Gastrocnemius medialis (tissue), 4 donors: ENCODE data around the gene PKD2L1. TPM values are rescaled to one million over a fixed set of nuclear protein-coding genes. Genes with fewer than 3 reads are reported as not detected.
A peak's percentile ranks its signal among the peaks of the same experiment; 100 is the strongest.

Experiments used
- ATAC-seq, 2 donors: fragments of 150-250 bp; one replicate each; pipeline ENCODE4 v1.9.1; 2016
- DNase-seq, 2 donors: peaks; one replicate each; pipeline ENCODE4 v3.0.0-alpha.2; 2019
- H3K27ac ChIP-seq, 4 donors: fragments of 200-600 bp; sonication (generic); 1 replicate in 1 of 4; 2 replicates in 3 of 4; pipeline ENCODE4 v1.5.1; 2016 to 2018; ENCODE audit warnings: mild to moderate bottlenecking in 2 of 4, moderate library complexity in 1 of 4
- H3K27me3 ChIP-seq, 3 donors: fragments of 200-600 bp; sonication (generic) in 2 of 3; 1 replicate in 1 of 3; 2 replicates in 2 of 3; pipeline versions ENCODE4 v1.5.1 to v1.6.0; 2016 to 2019; ENCODE audit warnings: mild to moderate bottlenecking in 1 of 3, moderate library complexity in 1 of 3
- H3K36me3 ChIP-seq, 2 donors: fragments of 200-600 bp; sonication (generic) in 1 of 2; one replicate each; pipeline ENCODE4 v1.5.1; 2017 to 2018
- H3K4me1 ChIP-seq, 2 donors: fragments of 200-600 bp; sonication (generic) in 1 of 2; one replicate each; pipeline ENCODE4 v1.5.1; 2016 to 2017; ENCODE audit warnings: mild to moderate bottlenecking in 2 of 2
- H3K4me3 ChIP-seq, 4 donors: fragments of 200-600 bp; sonication (generic) in 3 of 4; 1 replicate in 1 of 4; 2 replicates in 3 of 4; pipeline ENCODE4 v1.5.1; 2016 to 2019; ENCODE audit warnings: mild to moderate bottlenecking in 2 of 4
- H3K9me3 ChIP-seq, 3 donors: fragments of 200-600 bp; sonication (generic) in 2 of 3; 1 replicate in 1 of 3; 2 replicates in 2 of 3; pipeline ENCODE4 v1.5.1; 2016 to 2019
- CTCF ChIP-seq, 5 experiments: fragments of 450-650 bp in 3 of 5; fragments of 200-600 bp in 2 of 5; sonication (generic) in 2 of 5; IDR thresholded peaks in 4 of 5; conservative IDR thresholded peaks in 1 of 5; 1 replicate in 4 of 5; 2 replicates in 1 of 5; pipeline ENCODE4 v1.5.1; 2016 to 2019; ENCODE audit warnings: antibody characterized with exemption in 5 of 5, mild to moderate bottlenecking in 3 of 5, moderate library complexity in 3 of 5
- POLR2A ChIP-seq, 2 donors: fragments of 450-650 bp; IDR thresholded peaks; one replicate each; pipeline ENCODE4 v1.6.1; 2017; ENCODE audit warnings: antibody characterized with exemption in 2 of 2, mild to moderate bottlenecking in 2 of 2, moderate library complexity in 2 of 2
- in situ Hi-C, 4 donors: fragments of 200-750 bp; cut with MboI; loops; one replicate each; pipeline versions ENCODE4 v1.15.0 to v1.8.0; 2017; ENCODE audit warnings: low sequenced_read_pairs in 4 of 4
- intact Hi-C: fragments of 100-400 bp; cut with DNase I; formaldehyde crosslinking; loops from one replicate; pipeline ENCODE4 v1.15.1; 2023; ENCODE audit warnings: low total_unique reads
- total RNA-seq, 4 donors: library from RNA; depleted of rRNA; stranded (reverse); fragments of >200 nt; gene quantifications; one replicate each; pipeline versions ENCODE4 v1.1.0 to v1.2.3, GENCODE V29; 2016

PKD2L1 gene
- total RNA-seq, 4 donors from 2014 or later = not detected

- TF ChIP-seq POLR2A (IDR thresholded peaks at IDR 0.05) (no peak), CTCF (IDR thresholded peaks at IDR 0.05 in 4 of 5, conservative IDR thresholded peaks at IDR 0.05 in 1 of 5) (no peak)
- H3K9me3 ChIP-seq = no peaks in the 10 kb centered on the region
- H3K36me3 ChIP-seq = peaks cover 0 to 6% of the 10 kb centered on the region in 2 donors
- peaks cover 9 to 20% of the 10 kb centered on the region in 2 donors for H3K4me1 ChIP-seq
- intact Hi-C loops (no loop called here), in situ Hi-C loops (no loop called here)
- no peaks in the 10 kb centered on the region for H3K27me3 ChIP-seq
- no peak overlapping the region for H3K27ac ChIP-seq
- no peak for DNase-seq
- peak overlapping the region; percentile 68 to 99 (median 90) for H3K4me3 ChIP-seq
- no peak for ATAC-seq
Measured at GRCh38 chr10:100265821-100266485, 64.1 kb downstream of the PKD2L1 start.

GRCh38 chr10:100254191-100254590 lies 75.8 kb downstream of the PKD2L1 start:
- ATAC-seq = no peak
- DNase-seq = no peak
- intact Hi-C loops (no loop called here), in situ Hi-C loops (no loop called here)
- no peaks in the 10 kb centered on the region for H3K4me1 ChIP-seq
- no peak overlapping the region for H3K27ac ChIP-seq
- TF ChIP-seq CTCF (IDR thresholded peaks at IDR 0.05 in 4 of 5, conservative IDR thresholded peaks at IDR 0.05 in 1 of 5) (no peak), POLR2A (IDR thresholded peaks at IDR 0.05) (no peak)
- H3K4me3 ChIP-seq = no peak overlapping the region
- no peaks in the 10 kb centered on the region for H3K9me3 ChIP-seq
- no peaks in the 10 kb centered on the region for H3K27me3 ChIP-seq
- H3K36me3 ChIP-seq = peaks cover 9 to 76% of the 10 kb centered on the region in 2 donors

- in situ Hi-C loops = no loop called here
- TF ChIP-seq POLR2A (IDR thresholded peaks at IDR 0.05) = no peak
- TF ChIP-seq CTCF (IDR thresholded peaks at IDR 0.05 in 4 of 5, conservative IDR thresholded peaks at IDR 0.05 in 1 of 5) = no peak
Measured at GRCh38 chr10:100253041-100253440, 77.0 kb downstream of the PKD2L1 start.

GRCh38 chr10:100248820-100249219 lies 81.2 kb downstream of the PKD2L1 start:
- TF ChIP-seq CTCF (IDR thresholded peaks at IDR 0.05 in 4 of 5, conservative IDR thresholded peaks at IDR 0.05 in 1 of 5) (no peak), POLR2A (IDR thresholded peaks at IDR 0.05) (no peak)
- in situ Hi-C loops (no loop called here), intact Hi-C loops (no loop called here)
- Histone ChIP-seq H3K27me3 (no peaks in the 10 kb centered on the region), H3K4me1 (no peaks in the 10 kb centered on the region), H3K4me3 (no peak overlapping the region), H3K27ac (no peak overlapping the region), H3K9me3 (no peaks in the 10 kb centered on the region), H3K36me3 (peaks cover 9 to 90% of the 10 kb centered on the region in 2 donors)
- no peak for ATAC-seq
- no peak for DNase-seq

More at GRCh38 chr10:100253041-100253440, 77.0 kb downstream of the PKD2L1 start:
- H3K9me3 ChIP-seq = no peaks in the 10 kb centered on the region
- no peak overlapping the region for H3K27ac ChIP-seq
- no peaks in the 10 kb centered on the region for H3K27me3 ChIP-seq
- DNase-seq = no peak
- intact Hi-C loops = no loop called here
- no peaks in the 10 kb centered on the region for H3K4me1 ChIP-seq
- peaks cover 9 to 86% of the 10 kb centered on the region in 2 donors for H3K36me3 ChIP-seq
- ATAC-seq = no peak
- H3K4me3 ChIP-seq = no peak overlapping the region
